Activated naive CD4-positive, alpha-beta T cell (primary cell): ENCODE results near the gene ENTREP3.
A peak's percentile ranks its signal among the peaks of the same experiment; 100 is the strongest.
"Not testable (repeated sequence)": the region's sequence is repeated elsewhere in the genome, so short reads cannot be mapped to it uniquely, and the experiment has no call there.

Source experiments
- DNase-seq, 4 experiments: peaks; one replicate each; lab custom pipeline; 2025; lab: John Stamatoyannopoulos, UW

Gene ENTREP3

GRCh38 chr1:155223047-155223446, 32.2 kb downstream of the ENTREP3 start:
- DNase-seq, result no peak

- DNase-seq, result not testable (repeated sequence)
Measured at GRCh38 chr1:155220211-155220965, 34.9 kb downstream of the ENTREP3 start.

GRCh38 chr1:155219592-155220031, 35.7 kb downstream of the ENTREP3 start:
- DNase-seq, result no peak

GRCh38 chr1:155218854-155219591, 36.3 kb downstream of the ENTREP3 start:
- DNase-seq, result no peak

GRCh38 chr1:155214702-155215101, 40.6 kb downstream of the ENTREP3 start:
- DNase-seq, result not testable (repeated sequence)

- not testable (repeated sequence) for DNase-seq
Measured at GRCh38 chr1:155212051-155212440, 43.2 kb downstream of the ENTREP3 start.

GRCh38 chr1:155211381-155212050, 43.8 kb downstream of the ENTREP3 start:
- DNase-seq, result not testable (repeated sequence)

- DNase-seq, result no peak
Measured at GRCh38 chr1:155210314-155211104, 44.8 kb downstream of the ENTREP3 start.

GRCh38 chr1:155209312-155209721, 46.0 kb downstream of the ENTREP3 start:
- no peak for DNase-seq

- peak; percentile 42 to 84 (median 60) for DNase-seq
Measured at GRCh38 chr1:155208541-155209311, 46.6 kb downstream of the ENTREP3 start, which contains the start of gene MTX1. MTX1 (plus strand) TSS chr1:155208695; CDS start chr1:155208805, 110 bp downstream.

GRCh38 chr1:155207806-155208540, 47.3 kb downstream of the ENTREP3 start, which contains the start of gene THBS3:
THBS3 (minus strand) TSS chr1:155207897; CDS start chr1:155207876, 21 bp downstream.
- no peak for DNase-seq

- peak; percentile 69 to 89 (median 88) for DNase-seq
Measured at GRCh38 chr1:155206891-155207805, 48.1 kb downstream of the ENTREP3 start.

- no peak for DNase-seq
Measured at GRCh38 chr1:155205969-155206593, 49.2 kb downstream of the ENTREP3 start.

- DNase-seq, result no peak
Measured at GRCh38 chr1:155205035-155205434, 50.2 kb downstream of the ENTREP3 start.

- DNase-seq, result no peak
Measured at GRCh38 chr1:155202731-155203515, 52.4 kb downstream of the ENTREP3 start.

GRCh38 chr1:155202198-155202597, 53.1 kb downstream of the ENTREP3 start:
- no peak for DNase-seq

- no peak for DNase-seq
Measured at GRCh38 chr1:155200920-155201319, 54.4 kb downstream of the ENTREP3 start.

GRCh38 chr1:155199792-155200191, 55.5 kb downstream of the ENTREP3 start:
- DNase-seq, result no peak
